Measurements from ENCODE around the gene RABL2B.

- TF ChIP-seq CTCF (IDR thresholded peaks at IDR 0.05) (no peak), EZH2 (IDR thresholded peaks at IDR 0.05) (no peak)
Observed at GRCh38 chr22:50724616-50725015, 58.8 kb downstream of the RABL2B start.

Measured in neural progenitor cell (in vitro differentiated cells).